Activated T-cell treated with anti-CD3 and anti-CD28 coated beads for 4 hours (primary cell): ENCODE measurements around the gene GJA5.

Experiments
- DNase-seq: peaks from one replicate; pipeline ENCODE4 v3.0.0-alpha.2; 2020

The GJA5 gene

DNA sequence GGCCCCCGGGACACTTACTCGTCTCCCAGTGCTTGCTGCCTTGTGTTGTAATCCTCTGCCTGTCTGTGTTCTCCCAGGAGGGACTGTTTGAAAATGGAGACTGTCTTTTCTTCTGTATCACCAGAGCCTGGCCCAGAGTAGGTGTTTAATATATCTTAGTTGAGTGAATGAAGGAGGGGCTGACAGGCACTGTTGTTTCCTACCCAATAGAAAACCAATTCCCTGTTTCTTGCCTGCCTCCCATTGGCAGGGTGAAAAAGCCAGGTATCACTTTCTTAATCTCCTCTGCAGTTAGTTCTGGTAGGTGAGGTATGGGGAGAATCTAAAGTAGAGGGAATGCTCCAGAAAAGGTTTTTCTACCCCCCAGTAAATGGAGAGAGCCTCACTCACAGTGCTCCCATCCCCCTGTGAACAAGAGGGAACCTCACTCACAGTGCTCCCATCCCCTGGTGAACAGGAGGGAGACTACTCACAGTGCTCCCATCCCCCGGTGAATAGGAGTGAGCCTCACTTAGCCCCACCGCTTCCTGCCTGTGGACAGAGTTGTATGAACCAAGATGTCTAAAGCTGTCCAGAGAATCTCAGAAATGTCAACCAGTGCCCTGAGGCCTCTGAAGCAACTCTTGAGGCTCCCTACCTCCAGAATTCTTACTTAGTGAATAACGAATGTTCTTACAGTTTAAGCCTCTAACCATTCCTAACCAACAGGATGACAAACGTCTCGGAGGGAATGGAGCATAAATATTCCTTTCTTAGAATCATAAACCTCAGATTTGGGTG lies at the start of gene GJA5:
GJA5 (minus strand) TSS at position 122 of the 780 bp plus-strand sequence. CDS start 1,364 bp downstream, outside the sequence.
- no peak for DNase-seq

DNA sequence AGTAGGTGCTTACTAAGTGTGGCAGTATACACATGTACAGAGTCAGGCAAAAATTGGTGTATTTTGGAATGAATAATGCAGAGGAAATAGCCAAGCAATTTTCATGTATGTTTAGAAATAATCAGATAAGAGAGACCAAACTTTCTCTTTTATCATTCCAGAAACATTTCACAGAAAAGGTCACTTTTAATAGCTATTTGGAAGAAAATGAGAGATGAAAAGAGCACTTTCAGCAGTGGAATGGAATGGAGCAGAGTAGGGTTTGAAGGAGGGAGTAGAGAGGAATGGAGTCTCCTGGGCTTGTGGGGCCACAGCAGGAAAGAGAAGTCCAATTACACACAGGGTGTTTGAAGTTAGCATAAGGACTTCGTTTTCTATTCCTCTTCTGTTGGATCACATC lies 48.8 kb upstream of the GJA5 start:
- DNase-seq = no peak

DNA sequence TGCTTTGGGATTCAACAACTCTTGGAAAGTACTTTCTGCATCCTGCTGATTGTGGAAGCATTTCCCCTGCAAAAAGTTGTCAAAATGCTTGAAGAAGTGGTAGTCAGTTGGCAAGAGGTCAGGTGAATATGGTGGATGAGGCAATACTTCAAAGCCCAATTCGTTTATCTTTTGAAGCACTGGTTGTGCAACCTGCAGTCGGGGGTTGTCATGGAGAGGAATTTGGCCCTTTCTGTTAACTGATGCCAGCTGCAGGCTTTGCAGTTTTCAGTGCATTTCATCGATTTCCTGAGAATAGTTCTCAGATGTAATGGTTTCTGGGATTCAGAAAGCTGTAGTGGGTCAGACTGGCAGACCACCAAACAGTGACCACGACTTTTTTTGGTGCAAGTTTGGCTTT lies 47.6 kb upstream of the GJA5 start:
- no peak for DNase-seq

DNA sequence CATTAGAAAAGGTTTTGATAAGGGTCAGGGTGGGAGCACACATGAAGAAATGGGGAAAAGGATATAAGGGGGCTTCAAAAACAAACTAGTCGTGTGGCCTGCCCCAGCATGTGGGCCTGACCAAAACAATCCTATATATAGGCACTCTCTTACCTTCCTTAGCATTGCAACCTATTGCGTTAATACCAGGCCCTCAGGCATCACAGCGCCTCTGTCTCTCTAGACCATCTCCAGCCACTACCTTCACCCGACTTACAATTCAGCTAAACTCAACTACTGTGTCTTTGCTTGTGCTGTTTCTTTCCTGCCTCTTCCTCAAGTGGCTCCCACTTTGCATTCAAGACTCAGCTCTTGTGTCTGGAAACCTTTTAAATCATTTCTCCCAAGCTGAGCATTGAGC lies 47.0 kb upstream of the GJA5 start:
- no peak for DNase-seq

DNA sequence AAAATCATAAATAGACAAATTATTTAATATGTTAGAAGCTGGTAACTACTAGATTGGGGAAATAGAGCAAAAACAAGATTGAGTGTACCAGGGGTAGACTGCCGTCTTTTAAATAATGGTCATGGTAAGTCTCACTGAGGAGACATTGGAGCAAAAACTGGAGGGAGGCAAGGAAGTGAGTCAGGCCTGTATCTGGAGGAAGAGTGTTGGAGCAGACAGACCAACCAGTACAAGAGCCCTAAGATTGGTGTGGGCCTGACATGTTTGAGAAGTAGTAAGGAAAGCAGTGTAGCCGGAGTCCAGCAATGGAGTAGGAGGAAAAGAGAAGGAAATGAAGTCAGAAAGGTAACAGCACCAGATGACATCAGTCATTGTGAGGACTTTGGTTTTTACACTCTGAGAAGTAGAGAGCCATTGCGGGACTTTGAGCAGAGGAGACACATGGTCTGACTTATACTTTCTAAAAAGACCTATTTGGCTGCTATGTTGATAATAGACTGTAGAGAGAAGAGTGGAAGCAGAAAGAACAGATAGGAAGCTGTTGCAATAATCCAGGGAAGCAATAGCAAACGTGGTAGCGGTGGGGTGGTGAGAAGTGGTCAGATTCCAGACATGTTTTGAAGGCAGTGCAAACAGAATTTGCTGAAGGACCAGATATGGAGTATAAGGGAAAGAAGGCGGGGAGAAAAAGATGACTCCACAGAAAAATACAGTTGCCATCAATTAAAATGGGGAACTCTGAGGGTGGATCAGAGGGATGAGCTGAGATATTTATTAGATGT lies 44.7 kb upstream of the GJA5 start:
- DNase-seq = no peak

DNA sequence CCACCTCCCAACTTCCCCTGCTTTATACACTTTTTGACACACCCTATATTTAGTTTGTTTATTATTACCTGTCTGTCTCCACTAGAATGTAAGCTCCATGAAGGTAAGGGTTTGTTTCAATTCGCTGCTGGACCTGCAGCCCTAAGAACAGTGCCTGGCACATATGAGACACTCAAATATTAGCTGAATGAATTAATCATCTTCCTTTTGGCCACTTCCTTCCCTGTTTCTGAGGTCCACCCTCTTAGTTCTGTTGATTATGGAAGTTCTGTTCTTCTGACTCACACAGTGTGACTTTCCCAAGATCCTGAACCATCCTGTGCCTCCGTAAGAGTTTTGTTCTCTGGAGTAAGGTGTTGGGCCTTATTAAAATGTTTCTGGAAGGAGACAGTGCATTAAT lies 40.4 kb upstream of the GJA5 start:
- DNase-seq = no peak

DNA sequence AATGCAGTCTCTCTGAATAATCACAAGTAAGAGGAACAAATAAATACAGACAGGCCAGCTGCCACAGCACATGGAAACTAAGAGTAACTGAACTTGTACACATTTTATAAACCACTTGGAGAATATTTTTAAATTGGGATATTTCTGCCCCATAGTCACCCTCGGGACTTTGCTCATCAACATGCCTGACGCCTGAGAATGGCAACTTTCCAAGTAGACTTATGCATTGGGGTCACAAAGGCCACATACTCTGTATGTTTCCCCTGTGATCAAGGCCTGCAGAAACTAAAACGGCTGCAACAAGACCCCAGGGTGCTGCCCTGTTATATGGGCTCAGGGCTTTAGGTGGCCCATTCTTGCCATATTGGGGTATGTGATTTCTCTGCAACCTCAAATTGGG lies 38.3 kb upstream of the GJA5 start:
- DNase-seq = no peak

DNA sequence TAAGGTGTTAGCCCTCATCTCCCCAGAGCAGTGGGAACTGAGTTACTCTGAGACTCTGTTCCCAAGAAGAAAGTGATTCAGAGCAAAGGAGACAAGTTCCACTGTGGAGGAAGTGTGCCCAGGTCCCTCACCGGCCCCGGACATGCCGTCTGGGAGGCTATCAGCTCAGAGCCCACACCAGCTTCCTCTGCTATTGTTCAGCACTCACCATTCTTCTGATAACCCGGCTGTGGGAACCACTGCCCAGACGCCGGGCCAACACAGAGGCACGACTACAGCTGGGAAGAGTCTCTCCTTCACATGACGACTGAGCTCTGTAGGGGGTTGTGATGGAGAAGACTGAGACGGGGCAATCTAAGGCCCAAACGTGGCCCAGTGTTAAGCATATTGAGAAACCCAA lies 34.2 kb upstream of the GJA5 start:
- DNase-seq = no peak

DNA sequence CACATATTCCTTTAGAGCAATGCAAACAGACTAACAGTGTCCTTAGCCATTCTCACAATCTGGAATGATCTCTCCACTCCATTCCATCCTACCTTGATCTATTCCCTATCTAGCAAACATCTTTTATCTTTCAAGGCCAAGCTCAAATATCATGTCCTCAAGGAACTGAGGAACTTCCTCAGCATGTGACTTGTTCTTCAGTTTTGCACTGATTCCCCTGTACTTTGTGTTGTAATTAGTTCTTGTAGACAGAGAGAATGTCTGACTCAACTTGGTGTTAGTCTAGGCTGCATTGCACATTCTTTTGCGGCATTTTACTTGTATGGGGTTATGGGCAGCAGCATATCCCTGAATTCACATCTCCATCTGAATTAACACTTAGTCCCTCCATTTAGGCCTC lies 31.5 kb upstream of the GJA5 start:
- DNase-seq = no peak

DNA sequence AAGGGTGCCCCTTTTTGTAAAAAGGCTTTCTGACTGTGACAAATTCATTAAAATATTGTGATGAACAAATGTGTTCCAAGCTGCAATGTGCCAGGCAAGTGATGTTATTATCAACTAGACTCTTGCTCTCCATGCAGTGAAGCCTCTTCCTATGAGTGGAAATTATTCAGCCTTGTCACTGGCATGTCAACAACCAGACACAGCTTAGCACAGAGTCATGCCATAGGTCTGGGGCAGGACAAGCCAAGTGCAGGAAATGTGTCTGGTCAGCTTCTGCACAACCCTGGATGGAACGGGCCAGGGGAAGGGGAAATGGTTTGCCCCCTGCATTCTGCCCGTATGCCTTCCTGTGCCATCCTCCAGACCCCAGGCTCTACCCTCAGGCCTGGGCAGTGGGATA lies 27.4 kb upstream of the GJA5 start:
- no peak for DNase-seq

DNA sequence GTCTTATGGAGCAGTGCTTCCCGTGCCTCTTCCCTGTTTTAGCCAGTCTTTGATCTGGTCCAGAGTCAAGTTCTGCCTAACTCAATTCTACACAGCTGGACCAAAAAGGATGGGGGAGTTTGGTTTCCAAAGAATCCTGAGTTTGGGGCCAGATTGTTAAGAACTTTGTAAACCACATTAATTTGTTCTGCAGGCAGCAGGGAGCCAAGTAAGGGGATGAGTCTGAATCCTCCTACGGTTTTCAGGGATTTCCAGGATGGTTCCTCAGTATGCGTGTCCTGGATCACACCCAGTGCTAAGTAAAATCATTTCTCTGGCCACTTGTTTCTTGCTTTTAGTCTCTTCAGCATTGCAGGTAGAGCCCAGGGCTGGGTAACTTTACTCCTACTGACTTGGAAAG lies 26.1 kb upstream of the GJA5 start:
- DNase-seq = no peak

DNA sequence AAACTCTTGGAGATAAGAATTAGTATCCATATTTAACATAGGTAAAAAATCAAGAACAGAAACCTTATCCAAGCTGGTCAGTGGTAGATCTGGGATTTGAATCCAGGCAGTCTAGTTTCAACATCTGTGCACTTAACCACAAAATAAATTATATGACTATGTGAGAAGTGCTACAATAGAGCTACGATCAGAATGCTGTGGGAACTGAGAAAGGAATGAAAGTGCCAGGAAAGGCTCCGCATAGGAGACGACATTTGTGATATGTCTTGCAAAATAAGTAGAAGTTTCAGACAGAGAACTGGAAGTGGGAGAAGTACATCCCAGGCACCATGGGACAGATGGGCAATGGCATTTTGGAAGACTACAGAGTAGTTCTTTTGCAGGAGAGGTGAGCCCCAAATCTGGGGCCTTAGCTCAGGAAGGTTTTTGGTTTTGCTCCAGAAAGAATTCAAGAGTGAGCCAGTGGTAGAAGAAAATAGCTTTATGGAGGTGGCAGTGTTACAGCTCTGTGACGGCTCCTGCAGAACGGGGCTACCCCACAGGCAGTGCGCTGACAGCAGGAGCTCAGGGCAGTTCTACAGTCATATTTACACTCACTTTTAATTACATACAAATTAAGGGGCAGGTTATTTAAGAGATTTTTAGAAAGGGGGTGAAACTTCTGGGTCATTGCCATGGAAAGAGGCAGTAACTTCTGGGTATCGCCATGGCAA lies 25.5 kb upstream of the GJA5 start:
- DNase-seq = no peak

DNA sequence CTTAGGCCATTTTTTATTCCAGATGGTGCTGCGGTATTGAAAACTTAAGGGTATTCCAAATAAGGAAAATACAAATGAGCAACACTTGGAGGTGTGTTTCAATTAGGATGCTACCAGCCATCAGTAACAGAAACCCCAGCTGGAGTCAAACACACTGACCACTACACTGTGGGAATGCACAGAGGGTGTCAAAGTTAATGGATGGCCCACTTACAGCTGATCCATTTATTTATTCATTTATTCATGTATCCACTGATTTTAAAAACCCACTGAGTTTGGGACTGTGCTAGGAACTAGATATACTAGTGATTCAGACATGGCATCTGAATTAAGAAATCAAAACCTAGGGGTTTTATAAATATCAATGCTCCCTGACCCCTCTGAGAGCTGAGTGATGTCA lies 24.5 kb upstream of the GJA5 start:
- DNase-seq = no peak

DNA sequence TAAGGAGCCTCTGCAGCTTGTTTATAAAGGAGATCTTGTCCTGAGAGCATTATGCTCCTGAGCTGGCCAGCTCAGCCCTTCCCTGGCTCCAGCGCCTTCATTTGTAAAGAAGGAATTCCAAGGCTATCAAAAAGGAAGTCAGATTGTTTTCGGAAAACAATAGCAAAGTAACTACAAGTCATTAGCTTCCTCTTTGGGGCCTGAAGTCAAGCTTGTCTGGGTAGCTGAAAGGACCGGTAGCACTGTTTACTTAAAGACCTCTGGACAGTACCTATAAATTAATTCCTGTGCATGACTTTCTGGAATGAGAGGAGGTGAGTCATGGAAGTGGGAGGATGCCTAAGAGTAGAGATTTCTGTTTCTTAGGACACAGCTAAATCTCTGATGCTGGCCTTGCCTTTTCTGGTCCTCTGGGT lies 20.7 kb upstream of the GJA5 start:
- no peak for DNase-seq

DNA sequence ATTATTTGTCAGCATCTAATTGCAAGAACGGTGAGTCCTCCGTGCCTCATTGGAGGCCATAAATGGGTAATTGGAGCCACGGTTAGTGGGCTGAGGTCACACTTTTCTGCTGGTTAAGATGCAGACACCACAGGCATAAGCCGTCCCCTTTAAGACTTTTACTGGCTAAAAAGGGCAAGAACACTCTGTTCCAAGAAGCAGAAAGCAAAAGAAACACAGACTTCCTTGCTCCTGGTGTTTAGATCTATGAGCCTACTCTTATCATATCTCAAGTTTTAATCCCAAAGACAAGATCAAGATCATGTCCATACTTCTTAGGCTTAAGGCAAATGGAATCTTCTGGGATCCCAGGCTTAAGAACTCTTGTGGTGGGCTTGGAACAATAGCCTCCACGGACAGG lies 17.3 kb upstream of the GJA5 start:
- DNase-seq = no peak

DNA sequence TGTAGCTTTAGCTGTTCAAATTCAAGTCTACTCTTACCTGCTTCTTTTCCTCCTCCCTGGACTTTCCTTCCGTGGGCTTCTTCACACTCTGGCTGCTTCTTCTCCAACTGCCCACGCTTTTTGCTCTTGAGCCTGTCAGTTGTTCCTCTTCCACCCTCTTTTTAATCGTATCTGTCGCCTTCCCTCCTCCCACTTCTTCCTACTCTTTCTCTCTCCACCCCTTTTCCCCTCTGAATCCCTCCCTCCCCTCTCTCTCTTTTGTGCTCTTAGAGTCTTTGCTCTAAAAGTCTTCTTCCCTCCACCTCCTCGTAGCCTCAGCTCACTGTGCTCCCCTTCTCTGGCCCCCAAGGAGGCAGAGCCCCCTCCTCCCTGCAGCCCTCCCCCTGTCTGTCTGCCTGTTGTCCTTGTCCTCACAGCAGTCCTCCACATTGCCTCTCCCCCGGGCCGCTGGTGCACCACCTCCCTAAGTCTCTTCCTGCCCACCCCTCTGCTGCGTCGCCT lies 12.9 kb upstream of the GJA5 start:
- DNase-seq = no peak

DNA sequence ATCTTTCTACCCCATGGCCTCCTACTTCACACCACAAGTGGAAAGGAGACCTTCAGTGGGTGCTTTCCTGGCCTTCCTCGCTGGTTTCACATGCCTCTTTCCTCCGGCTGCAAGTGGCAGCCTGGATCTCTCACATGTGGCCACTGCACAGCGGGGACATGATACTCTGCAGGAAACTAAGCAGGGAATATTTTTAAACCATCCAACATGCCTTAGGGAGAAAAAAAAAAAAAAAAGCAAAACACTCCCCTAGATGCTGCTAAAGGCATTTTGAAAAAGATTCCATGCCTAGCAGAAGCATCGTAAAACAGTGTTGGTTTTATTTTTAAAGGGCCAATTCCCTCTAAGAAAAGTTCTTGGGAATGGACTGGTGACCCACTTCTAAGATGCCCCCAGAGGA lies 12.2 kb upstream of the GJA5 start:
- DNase-seq = no peak

DNA sequence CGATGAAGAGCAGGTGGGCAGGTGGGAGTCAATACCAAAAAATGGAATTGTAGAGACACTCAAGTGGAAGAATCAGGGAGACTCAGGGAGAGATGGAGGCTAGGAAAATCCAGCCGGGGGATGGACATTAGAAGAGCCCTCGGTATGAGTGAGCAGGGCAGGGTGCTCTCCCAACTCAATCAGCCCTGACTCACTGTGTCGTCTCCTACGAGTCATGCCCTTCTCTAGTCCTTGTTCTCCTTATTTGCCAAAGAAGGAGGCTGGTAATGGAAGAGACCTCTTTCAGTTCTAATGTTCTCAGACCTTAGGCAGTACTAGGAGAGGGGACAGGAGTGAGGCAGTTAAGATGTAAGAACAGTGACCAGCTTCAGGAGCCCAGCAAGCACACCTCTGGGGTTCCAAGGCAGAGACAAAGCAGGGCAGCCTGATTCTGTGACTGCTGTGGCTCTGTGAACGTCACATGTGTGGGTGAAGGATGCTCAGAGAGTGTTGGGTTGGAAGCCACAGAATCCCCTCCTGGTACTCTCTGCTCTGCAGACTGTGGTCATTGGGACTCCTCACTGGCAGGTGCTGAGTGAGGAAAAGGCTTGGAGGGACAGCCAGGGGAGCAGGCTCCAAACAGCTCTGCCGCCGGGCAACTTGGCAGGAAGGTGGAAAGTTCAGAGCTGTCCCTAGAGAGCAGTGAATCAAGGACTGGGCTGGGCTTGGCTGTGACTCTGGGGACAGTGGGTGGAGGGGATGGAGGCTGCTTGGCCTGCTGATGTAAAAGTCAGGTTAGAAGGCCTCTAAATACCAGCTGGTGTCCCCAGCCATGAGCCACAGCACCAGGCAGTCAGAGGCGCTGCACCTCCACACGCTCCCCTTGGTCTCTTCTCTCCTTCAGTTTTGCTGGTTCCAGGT lies 11.1 kb upstream of the GJA5 start:
- no peak for DNase-seq

DNA sequence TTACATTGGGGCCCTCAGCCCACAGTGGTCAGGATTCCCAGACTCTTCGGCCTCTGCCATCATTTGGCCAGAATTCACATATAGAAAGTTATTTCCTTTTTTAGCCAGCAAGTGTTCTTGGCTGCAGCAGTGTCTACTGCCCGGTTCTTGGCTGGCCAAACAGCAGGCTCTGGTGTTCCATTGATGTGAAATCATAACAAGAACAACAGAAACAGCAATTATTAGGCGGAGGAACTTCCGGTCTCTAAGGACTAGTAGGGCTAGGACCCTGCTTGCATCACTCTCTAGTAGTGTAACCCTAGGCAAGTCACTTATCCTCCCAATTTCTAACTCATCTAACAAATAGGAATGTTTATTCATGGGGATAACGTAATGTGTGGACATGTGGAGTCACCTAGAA lies 8.7 kb upstream of the GJA5 start:
- no peak for DNase-seq

DNA sequence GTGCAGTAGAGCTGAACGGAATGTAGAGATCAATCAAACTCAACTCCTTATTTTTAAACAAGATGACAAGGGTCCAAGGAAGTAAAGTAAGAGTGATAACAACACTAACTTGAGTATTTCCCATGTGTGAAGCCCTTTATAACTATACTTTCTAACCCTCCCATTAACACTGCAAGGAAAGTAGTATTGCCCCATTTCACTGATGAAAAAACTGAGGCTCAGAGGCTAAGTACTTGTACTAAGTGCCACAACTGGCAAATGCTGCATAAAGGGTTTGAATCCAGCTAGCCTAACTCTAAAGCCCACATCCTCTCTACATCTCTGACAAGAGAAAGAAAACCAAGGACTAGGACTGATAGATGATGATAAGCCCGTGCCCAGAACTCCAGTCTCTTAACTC lies 8.2 kb upstream of the GJA5 start:
- no peak for DNase-seq

DNA sequence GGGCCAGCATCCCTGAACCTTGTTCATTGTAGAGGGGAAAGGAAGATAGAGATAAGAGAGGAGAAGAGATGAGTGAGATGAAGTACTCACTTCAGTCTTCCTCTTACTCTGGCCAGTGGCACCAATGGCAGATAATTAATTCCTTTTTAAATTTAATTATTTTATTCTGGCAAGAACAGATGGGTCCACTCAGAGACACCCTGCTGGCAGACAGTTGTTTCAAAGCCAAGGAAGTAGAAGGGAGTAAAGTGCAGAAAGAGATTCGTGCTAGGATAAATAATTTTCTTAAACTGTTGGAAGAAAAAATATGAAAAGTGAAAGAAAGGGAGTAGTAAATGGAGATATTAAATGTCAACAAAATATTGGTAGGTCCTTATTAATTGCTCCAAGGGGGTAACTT lies 7.7 kb upstream of the GJA5 start:
- DNase-seq = no peak

DNA sequence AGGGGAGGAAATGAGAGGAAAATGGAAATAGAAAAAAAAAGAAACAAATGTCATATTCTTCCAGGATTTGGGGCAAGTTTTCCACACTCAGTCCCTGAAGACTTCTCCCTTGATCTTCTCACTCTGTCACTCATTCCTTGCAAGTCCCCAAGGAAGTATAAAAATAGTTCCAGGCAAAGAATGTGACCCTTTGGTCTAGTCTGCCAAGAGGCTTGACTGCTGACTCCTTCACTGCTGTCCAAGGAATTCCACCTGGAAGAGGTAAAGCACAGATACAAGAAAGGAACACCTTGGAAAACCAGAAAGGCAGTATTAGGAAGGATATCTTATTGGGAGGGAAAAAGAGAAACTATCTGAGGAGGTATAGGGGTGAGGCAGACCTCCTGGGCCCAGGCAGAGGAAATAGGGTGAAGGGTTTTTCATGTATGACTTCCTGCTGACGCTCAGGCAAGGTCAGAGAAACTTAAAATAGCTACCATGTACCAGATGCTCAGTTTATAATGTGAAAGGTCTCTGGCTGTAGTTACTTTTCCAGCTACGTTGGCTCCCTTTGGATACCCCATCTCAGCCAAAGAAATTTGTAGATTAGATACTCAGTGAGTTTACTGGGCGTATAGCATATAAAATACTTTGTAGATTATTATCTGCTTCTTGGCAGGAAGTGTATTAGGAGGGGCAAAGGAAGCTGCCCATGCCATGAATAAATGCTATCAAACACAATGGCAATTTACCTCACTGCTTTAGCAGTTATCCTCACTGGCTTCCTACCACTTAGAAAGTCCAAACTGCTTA lies 2.0 kb upstream of the GJA5 start:
- no peak for DNase-seq
